GM12874 (cell line): ENCODE measurements around the gene ADO.

Source experiments
- CTCF ChIP-seq: IDR thresholded peaks from 2 replicates; pipeline ENCODE4 v1.5.1; 2011; ENCODE audit warnings: low read depth, mild to moderate bottlenecking, control low read depth, low read length, moderate library complexity; ENCODE audit not compliant: insufficient read depth

ADO gene

GRCh38 chr10:62804356-62805230 lies at the start of gene ADO:
ADO (plus strand) TSS chr10:62804720; CDS start chr10:62805060, 340 bp downstream.
- TF ChIP-seq CTCF = no peak

GRCh38 chr10:62754963-62755362 lies 49.6 kb upstream of the ADO start:
- no peak for TF ChIP-seq CTCF

- TF ChIP-seq CTCF = no peak
Observed at GRCh38 chr10:62755662-62756653, 48.6 kb upstream of the ADO start.

- no peak for TF ChIP-seq CTCF
Observed at GRCh38 chr10:62759599-62760175, 44.8 kb upstream of the ADO start.

GRCh38 chr10:62760401-62760800 lies 44.1 kb upstream of the ADO start:
- no peak for TF ChIP-seq CTCF

GRCh38 chr10:62761115-62761514 lies 43.4 kb upstream of the ADO start:
- no peak for TF ChIP-seq CTCF

- no peak for TF ChIP-seq CTCF
Observed at GRCh38 chr10:62763155-62763554, 41.4 kb upstream of the ADO start.
